HCT116 (cell line): ENCODE data around the gene CASP12.

Experiments
- POLR2A ChIP-seq: IDR thresholded peaks from 2 replicates; pipeline ENCODE4 v1.7.0; 2011; ENCODE audit warnings: borderline replicate concordance; ENCODE audit not compliant: insufficient read depth, insufficient read length; ENCODE audit errors: extremely low read depth
- TF ChIP-seq, protein P1 (sequence below), 3 experiments: fragments of 200-600 bp in 1 of 3; sonication (generic) in 1 of 3; IDR thresholded peaks in 2 of 3; conservative IDR thresholded peaks in 1 of 3; 2 replicates each; pipeline ENCODE4 v1.5.1; 2012 to 2017; ENCODE audit warnings: low read depth in 2 of 3, low read length in 2 of 3, antibody characterized with exemption in 1 of 3, borderline replicate concordance in 1 of 3, control low read depth in 1 of 3, mild to moderate bottlenecking in 1 of 3, mixed read lengths in 1 of 3, mixed run types in 1 of 3, moderate library complexity in 1 of 3; ENCODE audit not compliant: insufficient read depth in 1 of 3

DNA sequence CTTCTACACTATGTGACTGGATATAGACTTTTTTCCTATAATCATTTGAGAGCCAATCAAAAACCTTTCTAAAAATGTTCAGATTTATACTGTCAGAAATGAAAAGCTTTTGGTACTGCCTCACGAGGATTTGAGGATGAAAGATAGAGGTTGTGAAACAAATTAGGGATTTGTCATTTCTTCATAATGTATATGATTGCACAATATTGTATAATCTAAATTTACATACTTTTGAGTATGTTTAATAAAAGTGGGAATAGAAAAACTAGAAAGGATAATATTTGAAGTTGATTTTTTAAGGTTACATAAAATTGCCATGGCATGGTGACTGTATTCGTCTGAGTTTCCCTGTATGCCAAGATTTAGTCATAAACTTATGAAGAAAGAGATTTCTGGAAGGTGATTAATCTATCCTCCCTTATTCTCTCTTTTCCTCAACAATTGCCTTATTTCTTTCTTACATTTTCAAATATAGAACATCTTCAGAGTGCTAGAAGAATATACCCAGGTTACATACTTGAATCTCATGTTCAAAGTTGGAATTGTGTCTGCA, 56.2 kb downstream of the CASP12 start:
- TF ChIP-seq POLR2A: no peak
- TF ChIP-seq, protein P1, sequence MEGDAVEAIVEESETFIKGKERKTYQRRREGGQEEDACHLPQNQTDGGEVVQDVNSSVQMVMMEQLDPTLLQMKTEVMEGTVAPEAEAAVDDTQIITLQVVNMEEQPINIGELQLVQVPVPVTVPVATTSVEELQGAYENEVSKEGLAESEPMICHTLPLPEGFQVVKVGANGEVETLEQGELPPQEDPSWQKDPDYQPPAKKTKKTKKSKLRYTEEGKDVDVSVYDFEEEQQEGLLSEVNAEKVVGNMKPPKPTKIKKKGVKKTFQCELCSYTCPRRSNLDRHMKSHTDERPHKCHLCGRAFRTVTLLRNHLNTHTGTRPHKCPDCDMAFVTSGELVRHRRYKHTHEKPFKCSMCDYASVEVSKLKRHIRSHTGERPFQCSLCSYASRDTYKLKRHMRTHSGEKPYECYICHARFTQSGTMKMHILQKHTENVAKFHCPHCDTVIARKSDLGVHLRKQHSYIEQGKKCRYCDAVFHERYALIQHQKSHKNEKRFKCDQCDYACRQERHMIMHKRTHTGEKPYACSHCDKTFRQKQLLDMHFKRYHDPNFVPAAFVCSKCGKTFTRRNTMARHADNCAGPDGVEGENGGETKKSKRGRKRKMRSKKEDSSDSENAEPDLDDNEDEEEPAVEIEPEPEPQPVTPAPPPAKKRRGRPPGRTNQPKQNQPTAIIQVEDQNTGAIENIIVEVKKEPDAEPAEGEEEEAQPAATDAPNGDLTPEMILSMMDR (IDR thresholded peaks at IDR 0.05 in 2 of 3, conservative IDR thresholded peaks at IDR 0.05 in 1 of 3; ENCODE audit: borderline replicate concordance in 1 of 3, insufficient read depth in 1 of 3, low read depth in 2 of 3, low read length in 2 of 3): no peak
